ENCODE results near the gene NRG3. TPM values are rescaled to one million over a fixed set of nuclear protein-coding genes. Genes with fewer than 3 reads are reported as not detected.

NRG3 gene
- total RNA-seq, 1 experiment from 2014 or later: 0.66 TPM

DNA sequence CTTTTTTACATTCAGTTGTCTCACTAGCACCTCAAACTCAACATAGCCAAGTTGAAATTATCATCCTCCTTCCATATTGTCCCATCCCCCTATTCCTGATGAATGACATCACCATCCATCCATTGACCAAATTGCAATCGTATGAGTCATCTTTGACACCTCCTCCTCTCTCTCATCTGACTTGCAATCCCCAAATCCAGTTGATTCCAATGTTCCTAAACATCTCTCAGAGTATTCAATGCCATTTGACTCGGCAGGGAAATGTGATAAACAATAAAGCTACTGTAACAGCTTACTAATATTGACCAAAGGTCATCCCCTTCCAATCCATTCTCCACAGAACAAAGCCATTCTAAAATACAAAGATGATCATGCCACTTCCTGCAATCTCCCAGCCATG is 1047.8 kb downstream of the NRG3 start:
- H3K36me3 Mint-ChIP-seq (ENCODE audit: insufficient read depth, unreplicated experiment): no peaks in the 10 kb centered on the region
- Histone ChIP-seq H3K9me3 (no peaks in the 10 kb centered on the region), H3K27me3 (replicated peaks; ENCODE audit: control insufficient read depth, insufficient read depth, low read length) (no peaks in the 10 kb centered on the region), H3K4me3 (ENCODE audit: low read depth, low read length) (no peak overlapping the region), H3K4me1 (no peaks in the 10 kb centered on the region), H3K36me3 (ENCODE audit: control insufficient read depth, insufficient read depth, low read length) (no peaks in the 10 kb centered on the region)
- intact Hi-C loops (cut with micrococcal nuclease; ENCODE audit: unreplicated experiment): no loop called here
- no peak for DNase-seq
- BruUV-seq (replicated peaks): no TSS peak
- CTCF ChIA-PET: no interaction called here
- H3K4me3 Mint-ChIP-seq (ENCODE audit: unreplicated experiment): no peak overlapping the region
- H3K9me3 Mint-ChIP-seq (ENCODE audit: unreplicated experiment): peaks cover 27% of the 10 kb centered on the region
- H3K27ac Mint-ChIP-seq (ENCODE audit: unreplicated experiment): no peak overlapping the region
- H3K4me1 Mint-ChIP-seq (ENCODE audit: low read depth, unreplicated experiment): peaks cover 9% of the 10 kb centered on the region
- TF ChIP-seq, protein P1, sequence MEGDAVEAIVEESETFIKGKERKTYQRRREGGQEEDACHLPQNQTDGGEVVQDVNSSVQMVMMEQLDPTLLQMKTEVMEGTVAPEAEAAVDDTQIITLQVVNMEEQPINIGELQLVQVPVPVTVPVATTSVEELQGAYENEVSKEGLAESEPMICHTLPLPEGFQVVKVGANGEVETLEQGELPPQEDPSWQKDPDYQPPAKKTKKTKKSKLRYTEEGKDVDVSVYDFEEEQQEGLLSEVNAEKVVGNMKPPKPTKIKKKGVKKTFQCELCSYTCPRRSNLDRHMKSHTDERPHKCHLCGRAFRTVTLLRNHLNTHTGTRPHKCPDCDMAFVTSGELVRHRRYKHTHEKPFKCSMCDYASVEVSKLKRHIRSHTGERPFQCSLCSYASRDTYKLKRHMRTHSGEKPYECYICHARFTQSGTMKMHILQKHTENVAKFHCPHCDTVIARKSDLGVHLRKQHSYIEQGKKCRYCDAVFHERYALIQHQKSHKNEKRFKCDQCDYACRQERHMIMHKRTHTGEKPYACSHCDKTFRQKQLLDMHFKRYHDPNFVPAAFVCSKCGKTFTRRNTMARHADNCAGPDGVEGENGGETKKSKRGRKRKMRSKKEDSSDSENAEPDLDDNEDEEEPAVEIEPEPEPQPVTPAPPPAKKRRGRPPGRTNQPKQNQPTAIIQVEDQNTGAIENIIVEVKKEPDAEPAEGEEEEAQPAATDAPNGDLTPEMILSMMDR (IDR thresholded peaks at IDR 0.05; ENCODE audit: insufficient read depth in 1 of 2, low read depth in 1 of 2, low read length in 1 of 2, severe bottlenecking in 1 of 2, unreplicated experiment in 1 of 2): no peak
- no peaks in the 10 kb centered on the region for H3K27me3 Mint-ChIP-seq (ENCODE audit: insufficient read depth, unreplicated experiment)
- POLR2A ChIA-PET: no interaction called here

- DNase-seq: no peak
- Histone ChIP-seq H3K4me3 (ENCODE audit: low read depth, low read length) (no peak overlapping the region), H3K4me1 (peaks cover 6% of the 10 kb centered on the region; the same call in 1 of the 2 replicates), H3K36me3 (ENCODE audit: control insufficient read depth, insufficient read depth, low read length) (no peaks in the 10 kb centered on the region), H3K27me3 (replicated peaks; ENCODE audit: control insufficient read depth, insufficient read depth, low read length) (no peaks in the 10 kb centered on the region), H3K9me3 (no peaks in the 10 kb centered on the region)
- H3K4me1 Mint-ChIP-seq (ENCODE audit: low read depth, unreplicated experiment): peaks cover 20% of the 10 kb centered on the region
- H3K27me3 Mint-ChIP-seq (ENCODE audit: insufficient read depth, unreplicated experiment): no peaks in the 10 kb centered on the region
- CTCF ChIA-PET: no interaction called here
- POLR2A ChIA-PET: no interaction called here
- peaks cover 23% of the 10 kb centered on the region for H3K9me3 Mint-ChIP-seq (ENCODE audit: unreplicated experiment)
- intact Hi-C loops (cut with micrococcal nuclease; ENCODE audit: unreplicated experiment): no loop called here
- H3K36me3 Mint-ChIP-seq (ENCODE audit: insufficient read depth, unreplicated experiment): no peaks in the 10 kb centered on the region
- TF ChIP-seq, protein P1 (IDR thresholded peaks at IDR 0.05; ENCODE audit: insufficient read depth in 1 of 2, low read depth in 1 of 2, low read length in 1 of 2, severe bottlenecking in 1 of 2, unreplicated experiment in 1 of 2): no peak
- BruUV-seq (replicated peaks): no TSS peak
- no peak overlapping the region for H3K4me3 Mint-ChIP-seq (ENCODE audit: unreplicated experiment)
- no peak overlapping the region for H3K27ac Mint-ChIP-seq (ENCODE audit: unreplicated experiment)
These were observed 1049.7 kb downstream of the NRG3 start for GRCh38 chr10:82924711-82925110.

DNA sequence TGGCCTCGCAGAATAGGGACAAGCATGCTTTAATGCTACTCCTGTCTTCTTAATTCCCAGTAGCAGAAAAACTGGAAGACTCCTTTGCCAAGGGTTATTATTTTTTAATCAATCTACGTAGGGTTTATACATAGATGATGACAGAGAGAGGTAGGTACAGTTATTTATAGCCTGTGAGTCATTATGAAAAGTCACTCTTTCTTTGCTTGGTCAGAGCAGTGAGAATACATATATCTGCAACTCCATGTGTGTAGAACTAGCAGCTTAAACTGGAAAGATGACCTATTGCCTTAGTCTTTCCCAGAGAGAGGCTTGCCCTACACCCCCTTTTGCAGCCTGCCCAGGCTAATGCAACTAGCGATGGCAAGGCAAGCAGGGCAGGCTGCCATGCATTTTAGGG is 1050.6 kb downstream of the NRG3 start:
- Histone ChIP-seq H3K4me1 (peaks cover 6% of the 10 kb centered on the region; the same call in 1 of the 2 replicates), H3K36me3 (ENCODE audit: control insufficient read depth, insufficient read depth, low read length) (no peaks in the 10 kb centered on the region), H3K4me3 (ENCODE audit: low read depth, low read length) (no peak overlapping the region), H3K27me3 (replicated peaks; ENCODE audit: control insufficient read depth, insufficient read depth, low read length) (no peaks in the 10 kb centered on the region), H3K9me3 (no peaks in the 10 kb centered on the region)
- Mint-ChIP-seq H3K27ac (ENCODE audit: unreplicated experiment) (no peak overlapping the region), H3K27me3 (ENCODE audit: insufficient read depth, unreplicated experiment) (no peaks in the 10 kb centered on the region), H3K4me1 (ENCODE audit: low read depth, unreplicated experiment) (peaks cover 20% of the 10 kb centered on the region), H3K9me3 (ENCODE audit: unreplicated experiment) (peaks cover 14% of the 10 kb centered on the region), H3K4me3 (ENCODE audit: unreplicated experiment) (no peak overlapping the region), H3K36me3 (ENCODE audit: insufficient read depth, unreplicated experiment) (no peaks in the 10 kb centered on the region)
- BruUV-seq (replicated peaks): no TSS peak
- intact Hi-C loops (cut with micrococcal nuclease; ENCODE audit: unreplicated experiment): no loop called here
- TF ChIP-seq, protein P1 (IDR thresholded peaks at IDR 0.05; ENCODE audit: insufficient read depth in 1 of 2, low read depth in 1 of 2, low read length in 1 of 2, severe bottlenecking in 1 of 2, unreplicated experiment in 1 of 2): no peak
- no peak for DNase-seq
- ChIA-PET POLR2A (no interaction called here), CTCF (no interaction called here)

Measured in Caco-2 (cell line).